ENCODE results near the gene SAV1. TPM values are rescaled to one million over a fixed set of nuclear protein-coding genes. Genes with fewer than 3 reads are reported as not detected.

The SAV1 gene
- total RNA-seq, 2 experiments from 2014 or later, result 10.4 to 17.9 TPM

DNA sequence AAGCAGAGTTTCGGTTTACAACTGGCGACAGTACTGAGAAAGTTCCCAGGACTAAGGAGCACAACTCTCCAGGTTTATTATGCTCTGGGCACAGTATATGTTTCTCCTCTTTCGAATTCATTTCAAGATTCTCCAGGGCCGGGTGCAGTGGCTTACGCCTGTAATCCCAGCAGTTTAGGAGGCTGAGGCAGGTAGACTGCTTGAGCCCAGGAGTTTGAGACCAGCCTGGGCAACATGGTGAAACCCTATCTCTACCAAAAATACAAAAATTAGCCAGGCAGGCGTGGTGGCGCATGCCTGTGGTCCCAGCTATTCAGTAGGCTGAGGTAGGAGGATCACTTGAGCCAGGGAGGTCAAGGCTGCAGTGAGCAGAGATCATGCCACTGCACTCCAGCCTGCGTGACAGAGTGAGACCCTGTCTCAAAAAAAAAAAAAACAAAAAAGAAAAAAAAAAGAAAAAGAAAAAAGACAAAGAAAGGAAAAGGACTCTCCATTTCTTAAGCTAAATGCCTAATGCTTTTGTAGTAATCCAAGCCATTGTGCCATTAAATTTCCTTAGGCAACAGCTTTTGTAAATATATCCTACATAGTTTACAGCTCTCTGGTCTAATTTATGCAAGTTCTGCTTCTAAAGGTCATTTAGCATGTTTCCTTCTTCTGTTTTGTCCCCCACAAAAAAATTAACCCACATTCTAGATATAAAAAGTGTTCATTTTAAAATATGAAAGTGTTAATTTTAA lies 73.4 kb downstream of the SAV1 start:
- no peak overlapping the region for H3K27ac ChIP-seq (ENCODE audit: low read depth, low read length, poor library complexity, severe bottlenecking)
- H4K20me1 ChIP-seq (ENCODE audit: insufficient read depth, low read length), result no peaks in the 10 kb centered on the region
- no peak for DNase-seq (ENCODE audit: low spot score)
- no peaks in the 10 kb centered on the region for H3K36me3 ChIP-seq (ENCODE audit: insufficient read depth, low read length)
- intact Hi-C loops (cut with micrococcal nuclease; ENCODE audit: unreplicated experiment), result no loop called here
- BruUV-seq (replicated peaks), result no TSS peak
- H3K4me3 ChIP-seq (ENCODE audit: low read depth, low read length, poor library complexity, severe bottlenecking), result no peak overlapping the region
- H3K79me2 ChIP-seq (ENCODE audit: insufficient read depth, low read depth, low read length), result no peaks in the 10 kb centered on the region
- ChIA-PET POLR2A (interaction anchor here (0.7 kb wide), 2 partner anchors 20 to 191 kb away, joined by 3 to 5 read pairs; no protein-coding TSS in a partner anchor), CTCF (ENCODE audit: unreplicated experiment) (no interaction called here)
- no peak overlapping the region for H2AFZ ChIP-seq (ENCODE audit: low read length)
- H3K4me1 ChIP-seq (ENCODE audit: insufficient read depth, low read length, poor library complexity, severe bottlenecking), result no peaks in the 10 kb centered on the region
- H3K9me2 ChIP-seq (ENCODE audit: insufficient read depth, low read length), result no peaks in the 10 kb centered on the region
- H3K4me2 ChIP-seq (ENCODE audit: low read length), result no peak overlapping the region
- no peaks in the 10 kb centered on the region for H3K9me3 ChIP-seq (ENCODE audit: low read length)
- TF ChIP-seq EZH2phosphoT487 (IDR thresholded peaks at IDR 0.05; ENCODE audit: borderline replicate concordance, low read depth, low read length), result no peak
- TF ChIP-seq, protein P1, sequence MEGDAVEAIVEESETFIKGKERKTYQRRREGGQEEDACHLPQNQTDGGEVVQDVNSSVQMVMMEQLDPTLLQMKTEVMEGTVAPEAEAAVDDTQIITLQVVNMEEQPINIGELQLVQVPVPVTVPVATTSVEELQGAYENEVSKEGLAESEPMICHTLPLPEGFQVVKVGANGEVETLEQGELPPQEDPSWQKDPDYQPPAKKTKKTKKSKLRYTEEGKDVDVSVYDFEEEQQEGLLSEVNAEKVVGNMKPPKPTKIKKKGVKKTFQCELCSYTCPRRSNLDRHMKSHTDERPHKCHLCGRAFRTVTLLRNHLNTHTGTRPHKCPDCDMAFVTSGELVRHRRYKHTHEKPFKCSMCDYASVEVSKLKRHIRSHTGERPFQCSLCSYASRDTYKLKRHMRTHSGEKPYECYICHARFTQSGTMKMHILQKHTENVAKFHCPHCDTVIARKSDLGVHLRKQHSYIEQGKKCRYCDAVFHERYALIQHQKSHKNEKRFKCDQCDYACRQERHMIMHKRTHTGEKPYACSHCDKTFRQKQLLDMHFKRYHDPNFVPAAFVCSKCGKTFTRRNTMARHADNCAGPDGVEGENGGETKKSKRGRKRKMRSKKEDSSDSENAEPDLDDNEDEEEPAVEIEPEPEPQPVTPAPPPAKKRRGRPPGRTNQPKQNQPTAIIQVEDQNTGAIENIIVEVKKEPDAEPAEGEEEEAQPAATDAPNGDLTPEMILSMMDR (conservative IDR thresholded peaks at IDR 0.05; ENCODE audit: low read length), result no peak

DNA sequence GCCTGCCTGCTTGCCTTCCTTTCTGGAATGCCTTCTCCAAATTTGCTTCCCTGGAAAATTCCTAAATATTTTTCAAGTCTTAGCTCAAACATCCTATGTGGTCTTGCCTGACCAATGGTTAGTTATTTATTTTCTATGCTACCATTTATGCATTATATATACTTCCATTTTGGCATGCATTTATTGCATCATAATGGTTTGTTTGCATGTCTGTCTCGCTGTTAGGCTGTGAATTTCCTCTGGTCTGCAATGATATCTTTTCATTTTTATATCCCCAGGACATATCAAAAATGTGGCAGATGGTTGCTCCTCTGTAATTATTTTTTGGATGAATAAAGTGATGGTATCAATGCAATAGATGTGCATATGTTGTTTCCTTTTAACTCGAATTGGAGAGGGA lies 77.6 kb downstream of the SAV1 start:
- Histone ChIP-seq H3K4me1 (ENCODE audit: insufficient read depth, low read length, poor library complexity, severe bottlenecking) (no peaks in the 10 kb centered on the region), H3K4me3 (ENCODE audit: low read depth, low read length, poor library complexity, severe bottlenecking) (no peak overlapping the region), H3K36me3 (ENCODE audit: insufficient read depth, low read length) (no peaks in the 10 kb centered on the region), H3K79me2 (ENCODE audit: insufficient read depth, low read depth, low read length) (no peaks in the 10 kb centered on the region), H3K4me2 (ENCODE audit: low read length) (no peak overlapping the region), H2AFZ (ENCODE audit: low read length) (no peak overlapping the region), H3K9me3 (ENCODE audit: low read length) (no peaks in the 10 kb centered on the region), H3K9me2 (ENCODE audit: insufficient read depth, low read length) (no peaks in the 10 kb centered on the region), H4K20me1 (ENCODE audit: insufficient read depth, low read length) (no peaks in the 10 kb centered on the region), H3K27ac (ENCODE audit: low read depth, low read length, poor library complexity, severe bottlenecking) (no peak overlapping the region)
- POLR2A ChIA-PET, result interaction anchor here (0.6 to 1.0 kb wide), 2 partner anchors 10 to 186 kb away, joined by 3 to 6 read pairs; no protein-coding TSS in a partner anchor
- CTCF ChIA-PET (ENCODE audit: unreplicated experiment), result no interaction called here
- DNase-seq (ENCODE audit: low spot score), result no peak
- BruUV-seq (replicated peaks), result no TSS peak
- TF ChIP-seq, protein P1 (conservative IDR thresholded peaks at IDR 0.05; ENCODE audit: low read length), result no peak
- TF ChIP-seq EZH2phosphoT487 (IDR thresholded peaks at IDR 0.05; ENCODE audit: borderline replicate concordance, low read depth, low read length), result no peak
- intact Hi-C loops (cut with micrococcal nuclease; ENCODE audit: unreplicated experiment), result no loop called here

Small RNAs within 50 kb of the gene (small RNA-seq; reads per million reads assigned to genes)
- gene RN7SL452P, result not detected

Other genes starting within 250 kb of the SAV1 start
- gene MAP4K5, start 135.7 kb downstream of the SAV1 start, total RNA-seq (2014; rRNA removed; shearing (Covaris generic)), result 44.0 and 49.8 TPM in 2 replicates
- 36.7 and 37.6 TPM in 2 replicates for gene MAP4K5, start 135.7 kb downstream of the SAV1 start, total RNA-seq (2022)
- 0.28 and 0.82 TPM in 2 replicates for gene ATL1, start 108.2 kb downstream of the SAV1 start, total RNA-seq (2014; rRNA removed; shearing (Covaris generic))
- gene ATL1, start 108.2 kb downstream of the SAV1 start, total RNA-seq (2022), result 1.1 and 1.6 TPM in 2 replicates
- 79.5 and 95.3 TPM in 2 replicates for gene NIN, start 162.9 kb upstream of the SAV1 start, total RNA-seq (2014; rRNA removed; shearing (Covaris generic))
- 157 and 189 TPM in 2 replicates for gene NIN, start 162.9 kb upstream of the SAV1 start, total RNA-seq (2022)
- gene ABHD12B, start 203.7 kb upstream of the SAV1 start, total RNA-seq (2014; rRNA removed; shearing (Covaris generic)), result 9.0 and 10.7 TPM in 2 replicates
- 6.8 and 13.1 TPM in 2 replicates for gene ABHD12B, start 203.7 kb upstream of the SAV1 start, total RNA-seq (2022)

All from OCI-LY7 (cell line).